GM23338 (cell line): ENCODE data around the gene LPP. TPM values are rescaled to one million over a fixed set of nuclear protein-coding genes. Genes with fewer than 3 reads are reported as not detected.

Source experiments
- ATAC-seq: fragments of 200-7000 bp; cut with Tn5 transposase; 3 replicates; pipeline ENCODE4 v1.9.1; 2020
- DNase-seq: peaks from one replicate; pipeline ENCODE4 v3.0.0-alpha.2; 2015; ENCODE audit warnings: low spot score
- H2AFZ ChIP-seq: fragments of 200-600 bp; sonication (generic); 2 replicates; pipeline ENCODE4 v1.8.0; 2016; ENCODE audit warnings: antibody characterized with exemption, mild to moderate bottlenecking, moderate library complexity
- H3F3A ChIP-seq: fragments of 200-600 bp; sonication (generic); replicated peaks from 2 replicates; pipeline ENCODE4 v1.8.0; 2017; ENCODE audit warnings: antibody characterized with exemption, mixed run types, low read depth
- H3K27ac ChIP-seq: fragments of 200-600 bp; sonication (generic); 2 replicates; pipeline ENCODE4 v1.6.1; 2016; ENCODE audit warnings: low read depth
- H3K27me3 ChIP-seq: fragments of 200-600 bp; sonication (generic); 2 replicates; pipeline ENCODE4 v1.8.0; 2016; ENCODE audit warnings: mild to moderate bottlenecking, mixed run types, moderate library complexity; ENCODE audit not compliant: insufficient read depth
- H3K36me3 ChIP-seq: fragments of 200-600 bp; sonication (generic); 2 replicates; pipeline ENCODE4 v1.8.0; 2016; ENCODE audit warnings: mild to moderate bottlenecking; ENCODE audit not compliant: insufficient read depth
- H3K4me1 ChIP-seq: fragments of 200-600 bp; sonication (generic); 2 replicates; pipeline ENCODE4 v1.8.0; 2016; ENCODE audit warnings: mild to moderate bottlenecking, moderate library complexity; ENCODE audit not compliant: insufficient read depth
- H3K4me2 ChIP-seq: fragments of 200-600 bp; sonication (generic); 2 replicates; pipeline ENCODE4 v1.7.1; 2017; ENCODE audit warnings: mixed run types
- H3K4me3 ChIP-seq: fragments of 200-600 bp; sonication (generic); 2 replicates; pipeline ENCODE4 v1.6.1; 2016; ENCODE audit warnings: mixed run types
- H3K79me2 ChIP-seq: fragments of 200-600 bp; sonication (generic); replicated peaks from 2 replicates; pipeline ENCODE4 v1.8.0; 2017; ENCODE audit warnings: mild to moderate bottlenecking; ENCODE audit not compliant: insufficient read depth
- H3K9me2 ChIP-seq: fragments of 200-600 bp; sonication (generic); 2 replicates; pipeline ENCODE4 v1.8.0; 2017; ENCODE audit not compliant: insufficient read depth
- H4K20me1 ChIP-seq: fragments of 200-600 bp; sonication (generic); replicated peaks from 2 replicates; pipeline ENCODE4 v1.8.0; 2017; ENCODE audit warnings: mild to moderate bottlenecking; ENCODE audit not compliant: insufficient read depth
- H3K27ac Mint-ChIP-seq: 2 replicates; pipeline ENCODE4 v1.8.0; 2020; ENCODE audit warnings: inconsistent platforms, mild to moderate bottlenecking, moderate library complexity, mixed read lengths
- H3K27me3 Mint-ChIP-seq: 3 replicates; pipeline ENCODE4 v1.8.0; 2022; ENCODE audit warnings: low read depth, mild to moderate bottlenecking, moderate library complexity, mixed read lengths, inconsistent platforms; ENCODE audit not compliant: insufficient read depth, poor library complexity
- H3K36me3 Mint-ChIP-seq: 3 replicates; pipeline ENCODE4 v1.8.0; 2021; ENCODE audit warnings: low read depth, mild to moderate bottlenecking, inconsistent platforms, moderate library complexity, mixed read lengths
- H3K4me1 Mint-ChIP-seq: 3 replicates; pipeline ENCODE4 v1.8.0; 2020; ENCODE audit warnings: mild to moderate bottlenecking, inconsistent platforms, mixed read lengths
- H3K4me3 Mint-ChIP-seq: 3 replicates; pipeline ENCODE4 v1.8.0; 2021; ENCODE audit warnings: moderate library complexity, mild to moderate bottlenecking, inconsistent platforms, mixed read lengths
- H3K9me3 Mint-ChIP-seq: 3 replicates; pipeline ENCODE4 v1.8.0; 2020; ENCODE audit warnings: moderate library complexity, mild to moderate bottlenecking, inconsistent platforms, mixed read lengths
- CREB1 ChIP-seq: fragments of 250-450 bp; sonication (Bioruptor Pico); IDR thresholded peaks from 2 replicates; pipeline ENCODE4 v1.5.0; 2020; ENCODE audit warnings: low read depth, mild to moderate bottlenecking, moderate library complexity
- polyA plus RNA-seq: library from polyadenylated mRNA; unstranded; fragments of >200 nt; fragmentation: Nextera tagmentation; extraction: Ambion mirVana; gene quantifications from 2 replicates; pipeline ENCODE4 v1.2.1, GENCODE V29; 2016
- total RNA-seq: library from RNA; depleted of rRNA; stranded (reverse); fragments of >200 nt; shearing (Covaris generic); gene quantifications from 2 replicates; pipeline ENCODE4 v1.2.3, GENCODE V29; 2014
- TF ChIP-seq, protein P1 (sequence below), 2 experiments: fragments of 200-600 bp in 1 of 2; sonication (generic) in 1 of 2; conservative IDR thresholded peaks; 2 replicates each; pipeline versions ENCODE4 v1.5.1 to v1.6.1; 2016 to 2017; ENCODE audit warnings: antibody characterized with exemption in 2 of 2, low read depth in 2 of 2, mild to moderate bottlenecking in 2 of 2, moderate library complexity in 1 of 2
- TF ChIP-seq, protein P2 (sequence below): fragments of 250-450 bp; sonication (Bioruptor Pico); IDR thresholded peaks from 2 replicates; pipeline ENCODE4 v1.5.0; 2020; ENCODE audit warnings: mild to moderate bottlenecking, moderate library complexity

LPP gene
- total and polyA plus RNA-seq, 2 experiments from 2014 or later = 23.0 to 35.2 TPM

DNA sequence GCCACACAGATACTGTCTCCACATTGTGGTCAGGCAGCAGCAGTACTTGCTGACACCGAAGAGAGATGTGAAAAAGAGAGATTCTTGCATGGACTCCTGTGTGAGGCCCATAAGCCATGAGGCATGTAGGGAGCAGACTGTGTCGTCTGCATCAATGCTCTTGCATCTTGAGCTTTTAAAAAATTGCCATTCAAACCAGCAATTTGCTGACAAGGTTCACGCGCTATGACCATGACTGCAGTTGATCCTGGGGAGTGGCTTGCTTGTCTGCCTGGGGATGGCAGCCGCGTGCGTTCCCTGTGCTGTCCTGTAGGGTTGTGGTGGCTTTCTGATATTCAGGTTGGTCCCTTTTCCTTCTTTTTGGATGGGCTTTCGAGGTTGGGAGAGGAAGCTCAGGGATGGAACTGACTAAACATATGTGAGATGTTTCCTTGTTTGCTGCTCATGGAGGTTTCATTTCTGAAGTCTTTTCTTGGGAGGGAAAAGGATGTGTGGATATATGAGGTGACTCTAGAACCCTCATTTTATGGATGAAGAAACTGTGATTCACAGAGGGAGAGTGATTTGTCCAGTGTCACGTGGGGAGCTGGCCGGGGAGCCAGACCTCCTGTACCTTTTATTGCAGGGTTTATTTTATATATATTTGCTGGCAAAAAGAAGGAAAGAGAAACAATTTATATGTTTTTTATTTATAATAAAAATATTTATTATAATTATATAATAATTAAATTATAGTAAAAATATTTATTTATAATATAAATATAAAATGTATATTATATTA, 48.6 kb downstream of the LPP start:
- ATAC-seq = peak; percentile 81
- no peak overlapping the region for H2AFZ ChIP-seq
- Mint-ChIP-seq H3K4me3 (no peak overlapping the region), H3K9me3 (no peaks in the 10 kb centered on the region), H3K27me3 (peaks cover 5% of the 10 kb centered on the region), H3K36me3 (no peaks in the 10 kb centered on the region), H3K27ac (no peak overlapping the region), H3K4me1 (peaks cover 12% of the 10 kb centered on the region)
- TF ChIP-seq, protein P1, sequence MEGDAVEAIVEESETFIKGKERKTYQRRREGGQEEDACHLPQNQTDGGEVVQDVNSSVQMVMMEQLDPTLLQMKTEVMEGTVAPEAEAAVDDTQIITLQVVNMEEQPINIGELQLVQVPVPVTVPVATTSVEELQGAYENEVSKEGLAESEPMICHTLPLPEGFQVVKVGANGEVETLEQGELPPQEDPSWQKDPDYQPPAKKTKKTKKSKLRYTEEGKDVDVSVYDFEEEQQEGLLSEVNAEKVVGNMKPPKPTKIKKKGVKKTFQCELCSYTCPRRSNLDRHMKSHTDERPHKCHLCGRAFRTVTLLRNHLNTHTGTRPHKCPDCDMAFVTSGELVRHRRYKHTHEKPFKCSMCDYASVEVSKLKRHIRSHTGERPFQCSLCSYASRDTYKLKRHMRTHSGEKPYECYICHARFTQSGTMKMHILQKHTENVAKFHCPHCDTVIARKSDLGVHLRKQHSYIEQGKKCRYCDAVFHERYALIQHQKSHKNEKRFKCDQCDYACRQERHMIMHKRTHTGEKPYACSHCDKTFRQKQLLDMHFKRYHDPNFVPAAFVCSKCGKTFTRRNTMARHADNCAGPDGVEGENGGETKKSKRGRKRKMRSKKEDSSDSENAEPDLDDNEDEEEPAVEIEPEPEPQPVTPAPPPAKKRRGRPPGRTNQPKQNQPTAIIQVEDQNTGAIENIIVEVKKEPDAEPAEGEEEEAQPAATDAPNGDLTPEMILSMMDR (conservative IDR thresholded peaks at IDR 0.05; ENCODE audit: low read depth in 2 of 2) = peak in 1 of 2 experiments; percentile 42; a peak in 2 of 4 replicates
- TF ChIP-seq CREB1 (CRISPR knock-in tag) = no peak
- TF ChIP-seq, protein P2, sequence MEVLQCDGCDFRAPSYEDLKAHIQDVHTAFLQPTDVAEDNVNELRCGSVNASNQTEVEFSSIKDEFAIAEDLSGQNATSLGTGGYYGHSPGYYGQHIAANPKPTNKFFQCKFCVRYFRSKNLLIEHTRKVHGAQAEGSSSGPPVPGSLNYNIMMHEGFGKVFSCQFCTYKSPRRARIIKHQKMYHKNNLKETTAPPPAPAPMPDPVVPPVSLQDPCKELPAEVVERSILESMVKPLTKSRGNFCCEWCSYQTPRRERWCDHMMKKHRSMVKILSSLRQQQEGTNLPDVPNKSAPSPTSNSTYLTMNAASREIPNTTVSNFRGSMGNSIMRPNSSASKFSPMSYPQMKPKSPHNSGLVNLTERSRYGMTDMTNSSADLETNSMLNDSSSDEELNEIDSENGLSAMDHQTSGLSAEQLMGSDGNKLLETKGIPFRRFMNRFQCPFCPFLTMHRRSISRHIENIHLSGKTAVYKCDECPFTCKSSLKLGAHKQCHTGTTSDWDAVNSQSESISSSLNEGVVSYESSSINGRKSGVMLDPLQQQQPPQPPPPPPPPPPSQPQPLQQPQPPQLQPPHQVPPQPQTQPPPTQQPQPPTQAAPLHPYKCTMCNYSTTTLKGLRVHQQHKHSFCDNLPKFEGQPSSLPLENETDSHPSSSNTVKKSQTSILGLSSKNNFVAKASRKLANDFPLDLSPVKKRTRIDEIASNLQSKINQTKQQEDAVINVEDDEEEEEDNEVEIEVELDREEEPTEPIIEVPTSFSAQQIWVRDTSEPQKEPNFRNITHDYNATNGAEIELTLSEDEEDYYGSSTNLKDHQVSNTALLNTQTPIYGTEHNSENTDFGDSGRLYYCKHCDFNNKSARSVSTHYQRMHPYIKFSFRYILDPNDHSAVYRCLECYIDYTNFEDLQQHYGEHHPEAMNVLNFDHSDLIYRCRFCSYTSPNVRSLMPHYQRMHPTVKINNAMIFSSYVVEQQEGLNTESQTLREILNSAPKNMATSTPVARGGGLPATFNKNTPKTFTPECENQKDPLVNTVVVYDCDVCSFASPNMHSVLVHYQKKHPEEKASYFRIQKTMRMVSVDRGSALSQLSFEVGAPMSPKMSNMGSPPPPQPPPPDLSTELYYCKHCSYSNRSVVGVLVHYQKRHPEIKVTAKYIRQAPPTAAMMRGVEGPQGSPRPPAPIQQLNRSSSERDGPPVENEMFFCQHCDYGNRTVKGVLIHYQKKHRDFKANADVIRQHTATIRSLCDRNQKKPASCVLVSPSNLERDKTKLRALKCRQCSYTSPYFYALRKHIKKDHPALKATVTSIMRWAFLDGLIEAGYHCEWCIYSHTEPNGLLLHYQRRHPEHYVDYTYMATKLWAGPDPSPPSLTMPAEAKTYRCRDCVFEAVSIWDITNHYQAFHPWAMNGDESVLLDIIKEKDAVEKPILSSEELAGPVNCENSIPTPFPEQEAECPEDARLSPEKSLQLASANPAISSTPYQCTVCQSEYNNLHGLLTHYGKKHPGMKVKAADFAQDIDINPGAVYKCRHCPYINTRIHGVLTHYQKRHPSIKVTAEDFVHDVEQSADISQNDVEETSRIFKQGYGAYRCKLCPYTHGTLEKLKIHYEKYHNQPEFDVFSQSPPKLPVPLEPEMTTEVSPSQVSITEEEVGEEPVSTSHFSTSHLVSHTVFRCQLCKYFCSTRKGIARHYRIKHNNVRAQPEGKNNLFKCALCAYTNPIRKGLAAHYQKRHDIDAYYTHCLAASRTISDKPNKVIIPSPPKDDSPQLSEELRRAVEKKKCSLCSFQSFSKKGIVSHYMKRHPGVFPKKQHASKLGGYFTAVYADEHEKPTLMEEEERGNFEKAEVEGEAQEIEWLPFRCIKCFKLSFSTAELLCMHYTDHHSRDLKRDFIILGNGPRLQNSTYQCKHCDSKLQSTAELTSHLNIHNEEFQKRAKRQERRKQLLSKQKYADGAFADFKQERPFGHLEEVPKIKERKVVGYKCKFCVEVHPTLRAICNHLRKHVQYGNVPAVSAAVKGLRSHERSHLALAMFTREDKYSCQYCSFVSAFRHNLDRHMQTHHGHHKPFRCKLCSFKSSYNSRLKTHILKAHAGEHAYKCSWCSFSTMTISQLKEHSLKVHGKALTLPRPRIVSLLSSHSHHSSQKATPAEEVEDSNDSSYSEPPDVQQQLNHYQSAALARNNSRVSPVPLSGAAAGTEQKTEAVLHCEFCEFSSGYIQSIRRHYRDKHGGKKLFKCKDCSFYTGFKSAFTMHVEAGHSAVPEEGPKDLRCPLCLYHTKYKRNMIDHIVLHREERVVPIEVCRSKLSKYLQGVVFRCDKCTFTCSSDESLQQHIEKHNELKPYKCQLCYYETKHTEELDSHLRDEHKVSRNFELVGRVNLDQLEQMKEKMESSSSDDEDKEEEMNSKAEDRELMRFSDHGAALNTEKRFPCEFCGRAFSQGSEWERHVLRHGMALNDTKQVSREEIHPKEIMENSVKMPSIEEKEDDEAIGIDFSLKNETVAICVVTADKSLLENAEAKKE (CRISPR knock-in tag) = 0 out of 2 replicates have a peak, but pooled peaks have one; percentile 33
- peak; percentile 65 for DNase-seq
- peaks cover 35% of the 10 kb centered on the region for H3K79me2 ChIP-seq
- H3K27me3 ChIP-seq = no peaks in the 10 kb centered on the region
- no peak overlapping the region for H3K4me3 ChIP-seq
- H3K9me2 ChIP-seq = no peaks in the 10 kb centered on the region
- H3K27ac ChIP-seq = no peak overlapping the region
- H3K4me2 ChIP-seq = no peak overlapping the region
- H4K20me1 ChIP-seq = peaks cover 4% of the 10 kb centered on the region; the same call in 1 of the 2 replicates
- H3K4me1 ChIP-seq = 0 out of 2 replicates have a peak, but pooled peaks cover under 1% of the 10 kb centered on the region
- H3F3A ChIP-seq = no peaks in the 10 kb centered on the region
- H3K36me3 ChIP-seq = no peaks in the 10 kb centered on the region
